ENCODE results near the gene ZNF624.

The ZNF624 gene

DNA sequence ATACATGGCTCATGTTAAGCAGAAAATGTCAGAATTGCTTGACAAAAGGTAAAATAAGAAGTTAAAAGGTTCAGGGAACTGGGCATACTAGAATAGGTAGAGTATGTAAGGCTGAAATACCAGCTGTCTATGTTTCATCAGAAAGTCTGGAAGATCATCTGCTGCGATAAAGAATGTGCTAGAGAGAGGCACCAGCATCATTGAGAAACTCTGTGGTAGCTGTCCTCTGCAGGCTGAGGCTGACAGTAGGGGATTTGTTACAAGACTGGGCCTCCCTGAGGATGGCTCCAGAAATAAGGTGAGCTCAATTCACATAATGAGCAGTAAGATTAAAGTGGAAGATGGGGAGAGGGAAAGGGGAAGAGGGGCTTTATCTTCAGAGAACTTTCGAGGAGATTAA, 80.2 kb downstream of the ZNF624 start:
- H3K4me1 Mint-ChIP-seq (ENCODE audit: low read depth), result peaks cover 16% of the 10 kb centered on the region
- H3K36me3 Mint-ChIP-seq (ENCODE audit: low read depth), result no peaks in the 10 kb centered on the region
- H3K27me3 Mint-ChIP-seq, result peaks cover 24% of the 10 kb centered on the region
- H3K27ac Mint-ChIP-seq, result no peak overlapping the region
- intact Hi-C loops (cut with micrococcal nuclease), result no loop called here
- H3K9me3 Mint-ChIP-seq, result no peaks in the 10 kb centered on the region
- H3K4me3 Mint-ChIP-seq, result no peak overlapping the region
